GM10847 (cell line): ENCODE data around the gene ZBTB40.

Source experiments
- POLR2A ChIP-seq: IDR thresholded peaks from 2 replicates; pipeline ENCODE4 v1.6.1; 2011; ENCODE audit not compliant: insufficient read length; ENCODE audit errors: extremely low read depth

Gene ZBTB40

GRCh38 chr1:22562584-22563583 lies 111.2 kb downstream of the ZBTB40 start, which contains the start of gene EPHA8:
Gene EPHA8, plus strand, starts transcription at chr1:22563489. Its CDS starts 147 bp downstream, at chr1:22563636.
- no peak for TF ChIP-seq POLR2A

- no peak for TF ChIP-seq POLR2A
Measured at GRCh38 chr1:22563671-22564602, 112.3 kb downstream of the ZBTB40 start.

DNA sequence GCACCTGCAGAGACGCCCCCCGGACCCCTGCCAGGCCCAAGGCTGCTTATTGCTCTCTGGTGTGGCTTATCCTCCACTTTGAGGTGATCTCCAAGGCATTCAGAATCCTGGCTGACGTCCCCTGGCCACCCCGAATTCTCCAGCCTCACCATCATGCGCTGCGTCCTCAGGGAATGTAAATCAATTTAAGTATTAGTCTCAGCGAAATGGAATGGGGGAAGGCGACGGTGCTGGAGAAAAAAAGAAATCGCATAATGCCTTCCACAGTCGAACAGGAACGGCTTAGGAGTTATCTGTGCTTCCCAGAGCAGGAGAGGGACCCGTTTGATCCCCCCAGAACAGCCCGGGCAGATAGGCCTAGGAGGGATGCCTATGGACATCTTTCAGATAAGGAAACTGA lies 114.5 kb downstream of the ZBTB40 start:
- TF ChIP-seq POLR2A, result no peak

DNA sequence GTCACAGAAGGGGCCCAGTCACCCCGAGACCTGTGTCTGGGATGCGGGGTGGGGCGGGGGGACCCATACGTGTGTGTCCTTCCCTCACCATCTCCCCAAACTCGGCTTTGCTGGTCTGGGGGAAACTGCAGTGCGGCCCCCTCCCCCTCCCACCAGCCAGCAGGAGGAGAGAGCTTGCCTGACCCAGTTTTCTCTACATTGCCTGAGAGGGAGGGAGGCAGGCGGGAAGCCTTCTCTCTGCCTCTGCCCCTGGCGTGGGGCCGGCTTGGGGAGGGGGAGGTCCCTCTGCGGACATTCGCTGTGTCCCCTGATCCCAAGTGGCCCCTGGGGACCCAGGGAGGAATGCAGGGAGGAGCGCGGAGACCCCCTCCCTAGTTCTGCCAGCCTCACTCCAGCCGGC lies 115.5 kb downstream of the ZBTB40 start:
- no peak for TF ChIP-seq POLR2A

GRCh38 chr1:22567994-22568393 lies 116.3 kb downstream of the ZBTB40 start:
- TF ChIP-seq POLR2A, result no peak

- no peak for TF ChIP-seq POLR2A
Measured at GRCh38 chr1:22569269-22569668, 117.6 kb downstream of the ZBTB40 start.

GRCh38 chr1:22570140-22570909 lies 118.7 kb downstream of the ZBTB40 start:
- no peak for TF ChIP-seq POLR2A

GRCh38 chr1:22572818-22573217 lies 121.2 kb downstream of the ZBTB40 start:
- TF ChIP-seq POLR2A, result no peak

DNA sequence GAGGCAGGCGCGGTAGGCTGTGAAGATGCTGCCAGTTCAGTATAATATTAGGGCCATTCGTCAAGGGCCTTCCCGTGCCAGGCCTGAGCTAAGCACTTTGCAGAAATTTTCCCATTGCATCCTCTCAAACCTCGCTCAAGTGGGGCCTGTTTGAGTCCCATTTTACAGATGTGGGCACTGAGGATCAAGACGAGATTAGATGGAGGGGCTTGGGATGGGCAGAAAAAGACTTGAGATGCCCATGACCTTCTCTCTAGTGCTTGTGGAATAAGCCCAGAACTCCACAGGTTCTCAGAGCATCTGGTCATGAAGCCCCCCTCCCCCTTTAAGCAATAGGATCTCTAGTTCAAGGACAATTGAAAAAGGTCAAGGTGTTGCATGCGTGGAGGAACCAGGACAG lies 121.6 kb downstream of the ZBTB40 start:
- TF ChIP-seq POLR2A, result no peak

- TF ChIP-seq POLR2A, result no peak
Measured at GRCh38 chr1:22575532-22576149, 124.0 kb downstream of the ZBTB40 start.

- TF ChIP-seq POLR2A, result no peak
Measured at GRCh38 chr1:22576150-22576544, 124.5 kb downstream of the ZBTB40 start.

- no peak for TF ChIP-seq POLR2A
Measured at GRCh38 chr1:22576617-22577016, 125.0 kb downstream of the ZBTB40 start.

- TF ChIP-seq POLR2A, result no peak
Measured at GRCh38 chr1:22578732-22579361, 127.2 kb downstream of the ZBTB40 start.
